IMR-90 (cell line): ENCODE measurements around the gene PIR. TPM values are rescaled to one million over a fixed set of nuclear protein-coding genes. Genes with fewer than 3 reads are reported as not detected.

Source experiments
- ATAC-seq: fragments of 200-7000 bp; cut with Tn5 transposase; 2 replicates; pipeline ENCODE4 v1.9.1; 2020; ENCODE audit warnings: low read depth, mild to moderate bottlenecking, moderate library complexity
- BruUV-seq: library from RNA; stranded (reverse); fragments of 400-500 nt; replicated peaks from 2 replicates; lab custom pipeline; 2021; lab: Mats Ljungman, UMichigan
- CTCF ChIA-PET: fragments of 300-600 bp; formaldehyde crosslinking; extraction: SDS; loops from one replicate; lab custom pipeline; 2021; ENCODE audit warnings: antibody characterized with exemption; lab: Yijun Ruan, JAX
- POLR2A ChIA-PET: fragments of 300-600 bp; sonication (Branson Sonifier 250); formaldehyde crosslinking; loops from one replicate; lab custom pipeline; 2022; ENCODE audit warnings: antibody characterized with exemption; ENCODE audit not compliant: unreplicated experiment; lab: Charles Lee
- DNase-seq: peaks from one replicate; pipeline ENCODE4 v3.0.0; 2013
- H2AFZ ChIP-seq: replicated peaks from 2 replicates; pipeline ENCODE3; 2013; ENCODE audit warnings: low read length, mild to moderate bottlenecking; ENCODE audit not compliant: poor library complexity
- H2AK5ac ChIP-seq: 2 replicates; pipeline ENCODE4 v1.6.1; 2013; ENCODE audit warnings: low read depth, low read length, inconsistent platforms
- H2AK9ac ChIP-seq: replicated peaks from 2 replicates; pipeline ENCODE3; 2013; ENCODE audit warnings: mild to moderate bottlenecking, low read depth, low read length, moderate library complexity; ENCODE audit not compliant: poor library complexity
- H2BK120ac ChIP-seq: 2 replicates; pipeline ENCODE4 v1.6.1; 2013; ENCODE audit warnings: low read depth, low read length, inconsistent platforms
- H2BK15ac ChIP-seq: 3 replicates; pipeline ENCODE4 v1.6.1; 2013; ENCODE audit warnings: low read depth, low read length, inconsistent platforms
- H2BK20ac ChIP-seq: 2 replicates; pipeline ENCODE4 v1.6.1; 2013; ENCODE audit warnings: low read depth, mild to moderate bottlenecking, inconsistent platforms, low read length, moderate library complexity
- H2BK5ac ChIP-seq: 2 replicates; pipeline ENCODE4 v1.6.1; 2013; ENCODE audit warnings: mild to moderate bottlenecking, low read depth, low read length, inconsistent platforms; ENCODE audit not compliant: poor library complexity, severe bottlenecking
- H3K14ac ChIP-seq: replicated peaks from 2 replicates; pipeline ENCODE4 v1.6.1; 2013; ENCODE audit warnings: low read depth, low read length, inconsistent platforms
- H3K18ac ChIP-seq: 2 replicates; pipeline ENCODE4 v1.6.1; 2013; ENCODE audit warnings: low read depth, low read length, control low read depth
- H3K23ac ChIP-seq: 2 replicates; pipeline ENCODE4 v1.6.1; 2013; ENCODE audit warnings: low read depth, low read length, inconsistent platforms
- H3K27ac ChIP-seq: 2 replicates; pipeline ENCODE4 v1.5.1; 2013; ENCODE audit warnings: mild to moderate bottlenecking, control low read depth, low read length; ENCODE audit not compliant: insufficient read depth
- H3K27me3 ChIP-seq: 2 replicates; pipeline ENCODE4 v1.6.1; 2013; ENCODE audit warnings: low read length; ENCODE audit not compliant: control insufficient read depth, insufficient read depth
- H3K36me3 ChIP-seq: 2 replicates; pipeline ENCODE4 v1.6.1; 2013; ENCODE audit warnings: low read length, mixed read lengths; ENCODE audit not compliant: control insufficient read depth, insufficient read depth
- H3K4ac ChIP-seq: 2 replicates; pipeline ENCODE4 v1.6.1; 2013; ENCODE audit warnings: low read depth, low read length, inconsistent platforms
- H3K4me1 ChIP-seq: 2 replicates; pipeline ENCODE4 v1.6.1; 2013; ENCODE audit warnings: low read length, mixed read lengths; ENCODE audit not compliant: control insufficient read depth, insufficient read depth
- H3K4me2 ChIP-seq: 2 replicates; pipeline ENCODE4 v1.6.1; 2013; ENCODE audit warnings: low read depth, mild to moderate bottlenecking, control low read depth, low read length, moderate library complexity
- H3K4me3 ChIP-seq: 2 replicates; pipeline ENCODE4 v1.5.1; 2013; ENCODE audit warnings: low read depth, mild to moderate bottlenecking, control low read depth, low read length, moderate library complexity; ENCODE audit not compliant: insufficient read depth
- H3K56ac ChIP-seq: 2 replicates; pipeline ENCODE4 v1.6.1; 2013; ENCODE audit warnings: low read length, inconsistent platforms; ENCODE audit not compliant: insufficient read depth; ENCODE audit errors: extremely low read depth
- H3K79me1 ChIP-seq, 2 experiments: 2 replicates each; pipeline ENCODE4 v1.6.1; 2013; ENCODE audit warnings: low read length in 2 of 2, inconsistent platforms in 1 of 2, low read depth in 1 of 2
- H3K9ac ChIP-seq: 2 replicates; pipeline ENCODE4 v1.6.1; 2013; ENCODE audit warnings: low read depth, low read length, control low read depth
- H3K9me1 ChIP-seq: 2 replicates; pipeline ENCODE4 v1.6.1; 2013; ENCODE audit warnings: low read length, inconsistent platforms; ENCODE audit not compliant: insufficient read depth
- H3K9me3 ChIP-seq: 2 replicates; pipeline ENCODE4 v1.6.1; 2013; ENCODE audit warnings: low read length; ENCODE audit not compliant: control insufficient read depth, insufficient read depth
- H4K20me1 ChIP-seq: 2 replicates; pipeline ENCODE4 v1.6.1; 2013; ENCODE audit warnings: low read length, inconsistent platforms; ENCODE audit not compliant: insufficient read depth
- H4K5ac ChIP-seq: 2 replicates; pipeline ENCODE4 v1.6.1; 2013; ENCODE audit warnings: mild to moderate bottlenecking, low read depth, low read length, control low read depth
- H4K8ac ChIP-seq, 2 experiments: 2 replicates each; pipeline ENCODE4 v1.6.1; 2013; ENCODE audit warnings: low read depth in 2 of 2, low read length in 2 of 2, control low read depth in 1 of 2, inconsistent platforms in 1 of 2
- H4K91ac ChIP-seq: 2 replicates; pipeline ENCODE4 v1.6.1; 2013; ENCODE audit warnings: low read depth, low read length, inconsistent platforms; ENCODE audit not compliant: insufficient read depth
- BHLHE40 ChIP-seq: fragments of 150-350 bp; IDR thresholded peaks from 2 replicates; pipeline ENCODE4 v1.6.1; 2016; ENCODE audit warnings: mild to moderate bottlenecking, low read depth, low read length
- CHD1 ChIP-seq: IDR thresholded peaks from 2 replicates; pipeline ENCODE4 v1.6.1; 2012; ENCODE audit warnings: low read depth, low read length, improper control_type of control experiment
- ELK1 ChIP-seq: fragments of 150-350 bp; IDR thresholded peaks from 2 replicates; pipeline ENCODE4 v1.6.1; 2016; ENCODE audit warnings: low read depth, mild to moderate bottlenecking, low read length, moderate library complexity, borderline replicate concordance
- FOS ChIP-seq: fragments of 150-350 bp; IDR thresholded peaks from 2 replicates; pipeline ENCODE4 v1.6.1; 2016; ENCODE audit warnings: low read depth, low read length
- MAFK ChIP-seq: IDR thresholded peaks from 2 replicates; pipeline ENCODE4 v1.6.1; 2012; ENCODE audit warnings: low read depth, low read length, improper control_type of control experiment
- MAZ ChIP-seq: IDR thresholded peaks from 2 replicates; pipeline ENCODE4 v1.6.1; 2012; ENCODE audit warnings: low read depth, mild to moderate bottlenecking, low read length, improper control_type of control experiment, moderate library complexity, borderline replicate concordance
- MXI1 ChIP-seq: IDR thresholded peaks from 2 replicates; pipeline ENCODE4 v1.6.1; 2012; ENCODE audit warnings: low read depth, mild to moderate bottlenecking, low read length, moderate library complexity, borderline replicate concordance
- NFE2L2 ChIP-seq: fragments of 150-350 bp; IDR thresholded peaks from 2 replicates; pipeline ENCODE4 v1.6.1; 2016; ENCODE audit warnings: low read depth, mild to moderate bottlenecking, low read length
- POLR2A ChIP-seq: IDR thresholded peaks from 2 replicates; pipeline ENCODE4 v1.6.1; 2012; ENCODE audit warnings: mild to moderate bottlenecking, low read depth, low read length
- RAD21 ChIP-seq: IDR thresholded peaks from 2 replicates; pipeline ENCODE4 v1.6.1; 2012; ENCODE audit warnings: low read length, improper control_type of control experiment
- RCOR1 ChIP-seq: IDR thresholded peaks from 2 replicates; pipeline ENCODE4 v1.6.1; 2012; ENCODE audit warnings: mild to moderate bottlenecking, low read length, improper control_type of control experiment; ENCODE audit not compliant: insufficient replicate concordance
- RFX5 ChIP-seq: IDR thresholded peaks from 2 replicates; pipeline ENCODE4 v1.8.0; 2012; ENCODE audit warnings: low read depth, mild to moderate bottlenecking, low read length, moderate library complexity
- WGBS, 2 experiments: methylation state at CpG; one replicate each; pipeline versions ENCODE4 v1.1.5 to v1.1.7; 2013; ENCODE audit warnings: missing lambda C conversion rate in 2 of 2; ENCODE audit not compliant: insufficient read length in 1 of 2; ENCODE audit errors: extremely low coverage in 2 of 2; 5-methylcytosine and 5-hydroxymethylcytosine counted together
- dilution Hi-C: fragments of 300-500 bp; cut with HindIII; formaldehyde crosslinking; loops from one replicate; pipeline ENCODE4 v1.14.3; 2018; ENCODE audit warnings: low sequenced_read_pairs; ENCODE audit not compliant: unreplicated experiment
- in situ Hi-C: fragments of 300-500 bp; cut with MboI; formaldehyde crosslinking; loops from 3 replicates; pipeline ENCODE4 v1.14.3; 2019; ENCODE audit warnings: low sequenced_read_pairs, inconsistent platforms, mixed read lengths
- intact Hi-C: fragments of 100-400 bp; cut with micrococcal nuclease; formaldehyde crosslinking; loops from 2 replicates; pipeline ENCODE4 v1.10.0; 2022
- polyA plus RNA-seq, 3 experiments: library from polyadenylated mRNA; depleted of rRNA; stranded (reverse); fragments of >200 nt; gene quantifications; 2 replicates each; pipeline ENCODE4 v1.2.3, GENCODE V29; 2012; ENCODE audit warnings: low replicate concordance in 1 of 3
- total RNA-seq: library from RNA; depleted of rRNA; stranded (reverse); fragments of >200 nt; gene quantifications from 2 replicates; pipeline ENCODE4 v1.2.3, GENCODE V29; 2012
- TF ChIP-seq, protein P1 (sequence below): conservative IDR thresholded peaks from 2 replicates; pipeline ENCODE4 v1.5.1; 2012; ENCODE audit warnings: mild to moderate bottlenecking, low read depth, low read length, improper control_type of control experiment

The PIR gene
- total and polyA plus RNA-seq, 2 of the 4 experiments (the other 2 are of a cell fraction): 5.7 to 8.7 TPM

DNA sequence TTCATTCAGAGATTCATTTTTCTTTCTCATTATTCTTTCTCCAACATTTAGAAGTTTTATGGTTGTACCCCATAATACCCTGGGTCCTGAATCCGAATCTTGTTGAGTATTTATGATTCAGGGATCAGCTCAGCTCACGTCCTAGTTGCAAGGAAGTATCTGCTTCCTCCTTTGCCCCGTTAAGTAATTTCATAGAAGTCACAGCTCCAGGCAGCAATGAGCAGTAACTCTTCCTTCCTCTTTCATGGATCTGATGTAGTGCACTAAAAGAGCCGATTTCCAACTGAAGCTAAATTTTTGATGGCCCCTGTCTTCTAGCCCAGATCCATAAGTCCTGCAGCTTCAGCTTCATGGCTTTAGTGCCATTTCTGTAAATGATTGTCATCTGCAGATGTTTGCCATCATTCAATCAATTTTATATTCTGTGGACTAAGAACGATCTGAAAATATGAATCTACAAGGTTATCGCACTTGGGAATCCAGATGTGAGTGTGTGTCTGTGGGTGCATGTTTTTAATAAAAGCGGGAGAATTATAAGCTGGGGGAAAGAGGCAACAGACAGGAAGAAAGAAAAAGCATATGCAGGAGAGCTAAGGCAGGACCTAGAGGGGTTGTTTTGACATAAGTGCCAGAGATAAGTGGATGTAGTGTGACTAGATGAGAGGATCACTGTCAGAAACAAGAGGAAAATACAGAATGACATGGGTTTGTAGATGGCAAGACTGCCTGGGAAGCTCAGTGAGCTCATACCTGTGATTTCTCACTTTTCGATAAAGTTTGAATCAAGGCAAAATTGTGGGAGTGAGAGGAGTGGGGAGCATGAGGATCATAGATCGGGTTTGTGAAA lies 126.4 kb downstream of the PIR start (continued):
- no peak for TF ChIP-seq RCOR1

DNA sequence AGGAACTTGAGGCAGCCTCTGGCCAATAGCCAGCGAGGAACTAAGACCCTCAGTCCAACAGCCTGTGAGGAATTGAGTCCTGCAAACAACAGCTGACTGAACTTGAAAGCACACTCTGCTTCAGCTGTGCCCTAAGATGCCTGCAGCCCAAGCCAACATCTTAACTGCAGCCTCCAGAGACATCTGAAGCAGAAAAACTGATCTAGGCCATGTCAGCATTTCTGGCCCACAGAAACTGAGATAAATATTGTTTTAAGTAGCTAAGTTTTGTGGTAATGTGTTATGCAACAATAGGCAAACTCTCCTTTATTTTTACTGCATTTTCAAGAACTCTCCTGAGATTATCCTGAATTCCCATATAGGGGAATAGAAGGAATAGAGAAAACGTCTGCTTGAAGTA lies 133.4 kb downstream of the PIR start:
- no peaks in the 10 kb centered on the region for H3K9me1 ChIP-seq
- H3K18ac ChIP-seq: no peak overlapping the region
- H4K8ac ChIP-seq: no peak overlapping the region
- H3K56ac ChIP-seq: no peak overlapping the region
- H3K27me3 ChIP-seq: peaks cover 6% of the 10 kb centered on the region; the same call in 1 of the 2 replicates
- no peak overlapping the region for H2BK20ac ChIP-seq
- CTCF ChIA-PET: no interaction called here
- no peak overlapping the region for H3K4ac ChIP-seq
- no peaks in the 10 kb centered on the region for H4K20me1 ChIP-seq
- no peak overlapping the region for H3K9ac ChIP-seq
- peak; percentile 15 for DNase-seq
- intact Hi-C loops: no loop called here
- H3K23ac ChIP-seq: no peak overlapping the region
- H3K36me3 ChIP-seq: no peaks in the 10 kb centered on the region
- H3K4me3 ChIP-seq: no peak overlapping the region
- no peak overlapping the region for H2AK5ac ChIP-seq
- dilution Hi-C loops: no loop called here
- BruUV-seq: no TSS peak
- H3K9me3 ChIP-seq: peaks cover 2% of the 10 kb centered on the region; the same call in 1 of the 2 replicates
- peak; percentile 54 for ATAC-seq
- H2AFZ ChIP-seq: no peak overlapping the region
- peak overlapping the region; percentile 4; the same call in 1 of the 2 replicates for H3K27ac ChIP-seq
- no peak overlapping the region for H2AK9ac ChIP-seq
- no peak overlapping the region for H4K5ac ChIP-seq
- H3K79me1 ChIP-seq: no peaks in the 10 kb centered on the region
- no peak overlapping the region for H2BK15ac ChIP-seq
- H2BK5ac ChIP-seq: no peak overlapping the region
- H3K14ac ChIP-seq: no peak overlapping the region
- in situ Hi-C loops: no loop called here
- WGBS, 2 experiments: no CpG with 5 or more reads among the region's 2 CpGs
- H3K4me2 ChIP-seq: no peak overlapping the region
- H3K4me1 ChIP-seq: peaks cover 2% of the 10 kb centered on the region; the same call in 1 of the 2 replicates
- H4K91ac ChIP-seq: no peak overlapping the region
- H2BK120ac ChIP-seq: 0 out of 2 replicates have a peak overlapping the region, but pooled peaks have one; percentile 23
- POLR2A ChIA-PET: no interaction called here
- no peak for TF ChIP-seq NFE2L2
- no peak for TF ChIP-seq RCOR1
- no peak for TF ChIP-seq POLR2A
- no peak for TF ChIP-seq MAZ
- TF ChIP-seq, protein P1, sequence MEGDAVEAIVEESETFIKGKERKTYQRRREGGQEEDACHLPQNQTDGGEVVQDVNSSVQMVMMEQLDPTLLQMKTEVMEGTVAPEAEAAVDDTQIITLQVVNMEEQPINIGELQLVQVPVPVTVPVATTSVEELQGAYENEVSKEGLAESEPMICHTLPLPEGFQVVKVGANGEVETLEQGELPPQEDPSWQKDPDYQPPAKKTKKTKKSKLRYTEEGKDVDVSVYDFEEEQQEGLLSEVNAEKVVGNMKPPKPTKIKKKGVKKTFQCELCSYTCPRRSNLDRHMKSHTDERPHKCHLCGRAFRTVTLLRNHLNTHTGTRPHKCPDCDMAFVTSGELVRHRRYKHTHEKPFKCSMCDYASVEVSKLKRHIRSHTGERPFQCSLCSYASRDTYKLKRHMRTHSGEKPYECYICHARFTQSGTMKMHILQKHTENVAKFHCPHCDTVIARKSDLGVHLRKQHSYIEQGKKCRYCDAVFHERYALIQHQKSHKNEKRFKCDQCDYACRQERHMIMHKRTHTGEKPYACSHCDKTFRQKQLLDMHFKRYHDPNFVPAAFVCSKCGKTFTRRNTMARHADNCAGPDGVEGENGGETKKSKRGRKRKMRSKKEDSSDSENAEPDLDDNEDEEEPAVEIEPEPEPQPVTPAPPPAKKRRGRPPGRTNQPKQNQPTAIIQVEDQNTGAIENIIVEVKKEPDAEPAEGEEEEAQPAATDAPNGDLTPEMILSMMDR: no peak
- no peak for TF ChIP-seq MXI1
- no peak for TF ChIP-seq FOS
- TF ChIP-seq BHLHE40: no peak
- no peak for TF ChIP-seq RAD21
- no peak for TF ChIP-seq ELK1
- TF ChIP-seq CHD1: no peak
- TF ChIP-seq RFX5: no peak
- TF ChIP-seq MAFK: no peak
